GM12878 (cell line): Measurements from ENCODE around the gene CD38. TPM values are rescaled to one million over a fixed set of nuclear protein-coding genes. Genes with fewer than 3 reads are reported as not detected.
"Not testable (repeated sequence)": the region's sequence is repeated elsewhere in the genome, so short reads cannot be mapped to it uniquely, and the experiment has no call there.

Experiments used
- ATAC-seq: fragments of 200-7000 bp; cut with Tn5 transposase; 3 replicates; pipeline ENCODE4 v1.9.1; 2020; ENCODE audit warnings: mild to moderate bottlenecking, moderate library complexity
- BruUV-seq: library from RNA; stranded (reverse); fragments of 400-500 nt; replicated peaks from 2 replicates; lab custom pipeline; 2021; lab: Mats Ljungman, UMichigan
- CTCF ChIA-PET: fragments of 300-600 bp; sonication (Branson Sonifier 250); formaldehyde crosslinking; extraction: SDS; loops from one replicate; lab custom pipeline; 2021; ENCODE audit warnings: inconsistent platforms; lab: Yijun Ruan, JAX
- POLR2A ChIA-PET: fragments of 350-600 bp; formaldehyde crosslinking; extraction: SDS; loops from one replicate; lab custom pipeline; 2021; ENCODE audit warnings: inconsistent platforms; lab: Charles Lee
- RAD21 ChIA-PET: fragments of 300-600 bp; sonication (Branson Sonifier 250); formaldehyde crosslinking; loops from one replicate; lab custom pipeline; 2023; ENCODE audit warnings: antibody characterized with exemption; ENCODE audit not compliant: unreplicated experiment; lab: Charles Lee
- SMC1A ChIA-PET: fragments of 300-600 bp; sonication (Branson Sonifier 250); formaldehyde crosslinking; loops from one replicate; lab custom pipeline; 2023; ENCODE audit not compliant: unreplicated experiment, uncharacterized antibody; lab: Charles Lee
- DNase-seq: peaks from one replicate; pipeline ENCODE4 v3.0.0-alpha.2; 2011; ENCODE audit warnings: low read depth, low spot score
- FAIRE-seq: peaks from 3 replicates; lab custom pipeline; 2011; peaks lifted over from hg19 to GRCh38; lab: Jason Lieb, UNC
- H2AFZ ChIP-seq: 2 replicates; pipeline ENCODE4 v1.6.0; 2011; ENCODE audit warnings: low read depth, low read length, control low read depth; ENCODE audit not compliant: control insufficient read depth
- H3K27ac ChIP-seq: 2 replicates; pipeline ENCODE4 v1.5.1; 2011; ENCODE audit warnings: control low read depth; ENCODE audit not compliant: control insufficient read depth, insufficient read depth
- H3K27me3 ChIP-seq, 2 experiments: replicated peaks in 1 of 2; 2 replicates each; pipeline versions ENCODE4 v1.6.0 to v1.6.1; 2011; ENCODE audit warnings: low read length in 1 of 2; ENCODE audit not compliant: control insufficient read depth in 2 of 2, insufficient read depth in 2 of 2
- H3K36me3 ChIP-seq, 2 experiments: 2 replicates each; pipeline ENCODE4 v1.5.1; 2011; ENCODE audit warnings: low read length in 1 of 2; ENCODE audit not compliant: control insufficient read depth in 2 of 2, insufficient read depth in 2 of 2
- H3K4me1 ChIP-seq: 2 replicates; pipeline ENCODE4 v1.6.1; 2011; ENCODE audit warnings: mild to moderate bottlenecking, low read length, moderate library complexity, mixed read lengths; ENCODE audit not compliant: control insufficient read depth, insufficient read depth
- H3K4me2 ChIP-seq: 2 replicates; pipeline ENCODE4 v1.6.0; 2011; ENCODE audit warnings: control low read depth; ENCODE audit not compliant: control insufficient read depth, insufficient read depth
- H3K4me3 ChIP-seq: fragments of 200-600 bp; sonication (generic); 2 replicates; pipeline ENCODE4 v1.5.1; 2016
- H3K79me2 ChIP-seq: 2 replicates; pipeline ENCODE4 v1.6.0; 2011; ENCODE audit warnings: low read length; ENCODE audit not compliant: control insufficient read depth, insufficient read depth
- H3K9ac ChIP-seq: 2 replicates; pipeline ENCODE4 v1.8.0; 2011; ENCODE audit warnings: low read length, control low read depth, mixed read lengths; ENCODE audit not compliant: control insufficient read depth, insufficient read depth
- H3K9me3 ChIP-seq: replicated peaks from 3 replicates; pipeline ENCODE4 v1.5.1; 2011; ENCODE audit warnings: mild to moderate bottlenecking, low read length; ENCODE audit not compliant: control insufficient read depth, insufficient read depth
- H4K20me1 ChIP-seq: 2 replicates; pipeline ENCODE4 v1.6.0; 2011; ENCODE audit not compliant: control insufficient read depth, insufficient read depth
- CHD4 ChIP-seq: fragments of 200-600 bp; sonication (generic); IDR thresholded peaks from 2 replicates; pipeline ENCODE4 v1.6.1; 2016; ENCODE audit warnings: mild to moderate bottlenecking
- CREB1 ChIP-seq: IDR thresholded peaks from 2 replicates; pipeline ENCODE4 v1.6.1; 2012; ENCODE audit warnings: low read depth, mild to moderate bottlenecking, inconsistent platforms
- EZH2 ChIP-seq: IDR thresholded peaks from 2 replicates; pipeline ENCODE4 v1.6.1; 2012; ENCODE audit warnings: low read depth, mild to moderate bottlenecking, control low read depth, inconsistent platforms, low read length, borderline replicate concordance; ENCODE audit not compliant: control insufficient read depth
- FOS ChIP-seq: IDR thresholded peaks from 3 replicates; pipeline ENCODE4 v1.6.1; 2011; ENCODE audit warnings: borderline replicate concordance; ENCODE audit not compliant: insufficient read length; ENCODE audit errors: extremely low read depth
- HCFC1 ChIP-seq: fragments of 150-350 bp; IDR thresholded peaks from 2 replicates; pipeline ENCODE4 v1.6.1; 2014; ENCODE audit warnings: low read length
- SKIL ChIP-seq: fragments of 450-650 bp; IDR thresholded peaks from 2 replicates; pipeline ENCODE4 v1.6.1; 2017; ENCODE audit warnings: mild to moderate bottlenecking, low read depth, inconsistent platforms; ENCODE audit not compliant: poor library complexity, severe bottlenecking
- SUZ12 ChIP-seq: fragments of 200-600 bp; sonication (generic); IDR thresholded peaks from one replicate; pipeline ENCODE4 v1.6.1; 2018; ENCODE audit warnings: antibody characterized with exemption, mild to moderate bottlenecking; ENCODE audit not compliant: unreplicated experiment
- WRNIP1 ChIP-seq: IDR thresholded peaks from 2 replicates; pipeline ENCODE4 v1.6.1; 2011; ENCODE audit warnings: low read depth, low read length, improper control_type of control experiment, borderline replicate concordance
- ZNF207 ChIP-seq: fragments of 450-650 bp; IDR thresholded peaks from 2 replicates; pipeline ENCODE4 v1.6.1; 2014; ENCODE audit warnings: antibody characterized with exemption, mild to moderate bottlenecking, borderline replicate concordance
- WGBS: methylation state at CpG from one replicate; pipeline ENCODE4 v1.1.6; 2016; ENCODE audit warnings: low lambda C conversion rate; ENCODE audit not compliant: insufficient replicate concordance, insufficient coverage; ENCODE audit errors: missing lambda C conversion rate; 5-methylcytosine and 5-hydroxymethylcytosine counted together
- in situ Hi-C: fragments of 300-500 bp; cut with MboI; formaldehyde crosslinking; loops from 9 replicates; pipeline ENCODE4 v1.14.3; 2018; ENCODE audit warnings: mixed read lengths
- intact Hi-C: fragments of 100-400 bp; cut with micrococcal nuclease; formaldehyde crosslinking; loops from one replicate; pipeline ENCODE4 v1.14.2; 2022; ENCODE audit not compliant: unreplicated experiment
- polyA plus RNA-seq, 11 experiments: library from polyadenylated mRNA; depleted of rRNA in 4 of 11; unstranded in 6 of 11; stranded (reverse) in 5 of 11; fragments of >200 nt; fragmentation: Nextera tagmentation in 4 of 11; fragmentation: Illumina TruSeq in 1 of 11; extraction: Ambion mirVana in 4 of 11; extraction: Trizol in 1 of 11; gene quantifications; 1 replicate in 1 of 11; 2 replicates in 10 of 11; pipeline versions ENCODE4 v1.2.1 to v1.2.3, GENCODE V29; 2011 to 2016; ENCODE audit warnings: inconsistent platforms in 2 of 11, missing spikeins in 2 of 11, low read depth in 1 of 11
- total RNA-seq, 4 experiments: library from RNA; depleted of rRNA in 3 of 4; stranded (reverse); fragments of >200 nt in 3 of 4; fragmentation: Illumina TruSeq in 1 of 4; extraction: Trizol in 1 of 4; gene quantifications; 2 replicates each; pipeline versions ENCODE4 v1.2.1 to v1.2.3, GENCODE V29; 2013 to 2021

The CD38 gene
- total and polyA plus RNA-seq, 10 of the 15 experiments (the other 5 are each of a cell fraction or from before 2014, with no cell fraction given): 3.5 to 39.8 (median 12.7) TPM

GRCh38 chr4:15757054-15757453 is 21.1 kb upstream of the CD38 start (continued):
- TF ChIP-seq SKIL: no peak
- no peak for TF ChIP-seq CHD4
- no peak for TF ChIP-seq ZNF207
- TF ChIP-seq FOS: no peak
- no peak for TF ChIP-seq SUZ12
- TF ChIP-seq HCFC1: no peak
- TF ChIP-seq EZH2: no peak

GRCh38 chr4:15758294-15758693 is 19.8 kb upstream of the CD38 start:
- no peak for FAIRE-seq
- Histone ChIP-seq H2AFZ (no peak overlapping the region), H3K4me2 (no peak overlapping the region), H4K20me1 (no peaks in the 10 kb centered on the region), H3K36me3 (no peaks in the 10 kb centered on the region), H3K27me3 (no peaks in the 10 kb centered on the region), H3K79me2 (no peaks in the 10 kb centered on the region), H3K9ac (no peak overlapping the region), H3K27ac (no peak overlapping the region), H3K4me3 (no peak overlapping the region), H3K9me3 (no peaks in the 10 kb centered on the region; the same call in 2 of the 3 replicates), H3K4me1 (peaks cover 18% of the 10 kb centered on the region)
- ChIA-PET RAD21 (interaction anchor here (3.0 kb wide), 1 partner anchor 20 kb away, joined by 16 read pairs; no protein-coding TSS in a partner anchor), CTCF (interaction anchor here (1.2 to 4.4 kb wide), 6 partner anchors 8 to 124 kb away, joined by 4 to 34 read pairs (median 22); no protein-coding TSS in a partner anchor), SMC1A (interaction anchor here (0.6 to 6.2 kb wide), 5 partner anchors 8 to 1566 kb away, joined by 3 to 83 read pairs (median 29); no protein-coding TSS in a partner anchor), POLR2A (interaction anchor here (1.8 kb wide), 1 partner anchor 18 kb away, joined by 6 read pairs; no protein-coding TSS in a partner anchor)
- no peak for ATAC-seq
- no peak for TF ChIP-seq CREB1
- no peak for TF ChIP-seq WRNIP1
- intact Hi-C loops: no loop called here
- no peak for DNase-seq
- 95% methylated on average over 4 of the region's 4 CpGs for WGBS
- BruUV-seq: no TSS peak
- in situ Hi-C loops: no loop called here

DNA sequence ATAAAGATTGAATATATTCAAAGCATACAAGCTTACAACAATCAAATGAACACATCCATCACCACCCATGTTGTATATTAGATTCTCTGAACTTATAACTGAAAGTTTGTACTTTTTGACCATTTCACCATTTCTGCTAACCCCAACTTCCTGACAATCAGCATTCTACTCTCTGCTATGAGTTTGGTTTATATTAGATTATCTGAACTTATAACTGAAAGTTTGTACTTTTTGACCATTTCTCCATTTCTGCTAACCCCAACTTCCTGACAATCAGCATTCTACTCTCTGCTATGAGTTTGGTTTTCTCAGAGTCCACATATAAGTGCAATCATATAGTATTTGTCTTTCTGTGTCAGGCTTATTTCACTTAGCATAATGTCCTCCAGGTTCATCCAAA is 15.7 kb upstream of the CD38 start:
- H3K4me3 ChIP-seq, H2AFZ ChIP-seq, RAD21 ChIA-PET, H3K27me3 ChIP-seq, H3K9me3 ChIP-seq, intact Hi-C loops, BruUV-seq, H3K4me2 ChIP-seq, DNase-seq, H3K27ac ChIP-seq, H3K79me2 ChIP-seq, in situ Hi-C loops, H3K36me3 ChIP-seq, ATAC-seq, H4K20me1 ChIP-seq, H3K9ac ChIP-seq: not testable (repeated sequence)
- ChIA-PET POLR2A (interaction anchor here (0.7 to 1.5 kb wide), 2 partner anchors 12 to 37 kb away, joined by 3 read pairs; no protein-coding TSS in a partner anchor), CTCF (interaction anchor here (0.9 to 1.9 kb wide), 5 partner anchors 8 to 43 kb away, joined by 3 to 6 read pairs (median 4); no protein-coding TSS in a partner anchor), SMC1A (interaction anchor here (1.1 to 3.6 kb wide), 8 partner anchors 8 to 121 kb away, joined by 3 to 14 read pairs (median 4); no protein-coding TSS in a partner anchor)
- peaks cover 18% of the 10 kb centered on the region; the same call in 1 of the 2 replicates for H3K4me1 ChIP-seq
- peak; percentile 59 for FAIRE-seq
